ENCODE measurements around the gene THAP7. TPM values are rescaled to one million over a fixed set of nuclear protein-coding genes. Genes with fewer than 3 reads are reported as not detected.
"Not testable (repeated sequence)": the region's sequence is repeated elsewhere in the genome, so short reads cannot be mapped to it uniquely, and the experiment has no call there.

THAP7 gene
- total RNA-seq, 1 experiment from 2014 or later, result 23.5 TPM

- no peak for TF ChIP-seq TCF7L2 (IDR thresholded peaks at IDR 0.05; ENCODE audit: low read depth, low read length)
- TF ChIP-seq, protein P1, sequence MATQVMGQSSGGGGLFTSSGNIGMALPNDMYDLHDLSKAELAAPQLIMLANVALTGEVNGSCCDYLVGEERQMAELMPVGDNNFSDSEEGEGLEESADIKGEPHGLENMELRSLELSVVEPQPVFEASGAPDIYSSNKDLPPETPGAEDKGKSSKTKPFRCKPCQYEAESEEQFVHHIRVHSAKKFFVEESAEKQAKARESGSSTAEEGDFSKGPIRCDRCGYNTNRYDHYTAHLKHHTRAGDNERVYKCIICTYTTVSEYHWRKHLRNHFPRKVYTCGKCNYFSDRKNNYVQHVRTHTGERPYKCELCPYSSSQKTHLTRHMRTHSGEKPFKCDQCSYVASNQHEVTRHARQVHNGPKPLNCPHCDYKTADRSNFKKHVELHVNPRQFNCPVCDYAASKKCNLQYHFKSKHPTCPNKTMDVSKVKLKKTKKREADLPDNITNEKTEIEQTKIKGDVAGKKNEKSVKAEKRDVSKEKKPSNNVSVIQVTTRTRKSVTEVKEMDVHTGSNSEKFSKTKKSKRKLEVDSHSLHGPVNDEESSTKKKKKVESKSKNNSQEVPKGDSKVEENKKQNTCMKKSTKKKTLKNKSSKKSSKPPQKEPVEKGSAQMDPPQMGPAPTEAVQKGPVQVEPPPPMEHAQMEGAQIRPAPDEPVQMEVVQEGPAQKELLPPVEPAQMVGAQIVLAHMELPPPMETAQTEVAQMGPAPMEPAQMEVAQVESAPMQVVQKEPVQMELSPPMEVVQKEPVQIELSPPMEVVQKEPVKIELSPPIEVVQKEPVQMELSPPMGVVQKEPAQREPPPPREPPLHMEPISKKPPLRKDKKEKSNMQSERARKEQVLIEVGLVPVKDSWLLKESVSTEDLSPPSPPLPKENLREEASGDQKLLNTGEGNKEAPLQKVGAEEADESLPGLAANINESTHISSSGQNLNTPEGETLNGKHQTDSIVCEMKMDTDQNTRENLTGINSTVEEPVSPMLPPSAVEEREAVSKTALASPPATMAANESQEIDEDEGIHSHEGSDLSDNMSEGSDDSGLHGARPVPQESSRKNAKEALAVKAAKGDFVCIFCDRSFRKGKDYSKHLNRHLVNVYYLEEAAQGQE (IDR thresholded peaks at IDR 0.05; ENCODE audit: insufficient read depth in 1 of 2, low read depth in 2 of 2, low read length in 1 of 2), result no peak
- TF ChIP-seq SIN3A (IDR thresholded peaks at IDR 0.05; ENCODE audit: borderline replicate concordance, insufficient read depth, low read depth, low read length), result no peak
- no peak for TF ChIP-seq CTCF (IDR thresholded peaks at IDR 0.05)
- TF ChIP-seq POLR2AphosphoS5 (IDR thresholded peaks at IDR 0.05; ENCODE audit: low read depth, low read length), result no peak
- Histone ChIP-seq H3K27ac (ENCODE audit: low read length) (no peak overlapping the region), H3K27me3 (ENCODE audit: control insufficient read depth, insufficient read depth, low read length) (no peaks in the 10 kb centered on the region), H3K4me3 (ENCODE audit: low read depth in 2 of 2, low read length in 2 of 2) (no peak overlapping the region), H3K36me3 (ENCODE audit: control insufficient read depth, insufficient read depth, low read length) (no peaks in the 10 kb centered on the region), H3K9me3 (ENCODE audit: control insufficient read depth, insufficient read depth, low read depth, low read length) (no peaks in the 10 kb centered on the region), H3K4me1 (ENCODE audit: control insufficient read depth, insufficient read depth, low read length) (peaks cover 5% of the 10 kb centered on the region; the same call in 1 of the 2 replicates)
- no TSS peak for BruUV-seq (replicated peaks)
- in situ Hi-C loops (cut with HindIII; ENCODE audit: low pct_unique_long_range_greater_than_20kb, low sequenced_read_pairs), result no loop called here
- ChIA-PET CTCF (no interaction called here), POLR2A (no interaction called here)
- no peak for DNase-seq (ENCODE audit: low read depth, low spot score)
- intact Hi-C loops (cut with micrococcal nuclease; ENCODE audit: unreplicated experiment), result no loop called here
- ATAC-seq, result no peak
Observed at GRCh38 chr22:21042978-21043859, 41.3 kb upstream of the THAP7 start.

- in situ Hi-C loops (cut with HindIII; ENCODE audit: low pct_unique_long_range_greater_than_20kb, low sequenced_read_pairs) (no loop called here), intact Hi-C loops (cut with micrococcal nuclease; ENCODE audit: unreplicated experiment) (no loop called here)
- ATAC-seq (no peak), DNase-seq (ENCODE audit: low read depth, low spot score) (no peak)
- CTCF ChIA-PET, result no interaction called here
- H3K27me3 ChIP-seq (ENCODE audit: control insufficient read depth, insufficient read depth, low read length), result no peaks in the 10 kb centered on the region
- no peaks in the 10 kb centered on the region for H3K36me3 ChIP-seq (ENCODE audit: control insufficient read depth, insufficient read depth, low read length)
- no peak overlapping the region for H3K4me3 ChIP-seq (ENCODE audit: low read depth in 2 of 2, low read length in 2 of 2)
- no TSS peak for BruUV-seq (replicated peaks)
- TF ChIP-seq SIN3A (IDR thresholded peaks at IDR 0.05; ENCODE audit: borderline replicate concordance, insufficient read depth, low read depth, low read length) (no peak), TCF7L2 (IDR thresholded peaks at IDR 0.05; ENCODE audit: low read depth, low read length) (no peak), POLR2AphosphoS5 (IDR thresholded peaks at IDR 0.05; ENCODE audit: low read depth, low read length) (no peak), CTCF (IDR thresholded peaks at IDR 0.05) (no peak)
- TF ChIP-seq, protein P1 (IDR thresholded peaks at IDR 0.05; ENCODE audit: insufficient read depth in 1 of 2, low read depth in 2 of 2, low read length in 1 of 2), result no peak
- H3K27ac ChIP-seq (ENCODE audit: low read length), result no peak overlapping the region
- POLR2A ChIA-PET, result no interaction called here
- no peaks in the 10 kb centered on the region for H3K9me3 ChIP-seq (ENCODE audit: control insufficient read depth, insufficient read depth, low read depth, low read length)
- peaks cover 5% of the 10 kb centered on the region; the same call in 1 of the 2 replicates for H3K4me1 ChIP-seq (ENCODE audit: control insufficient read depth, insufficient read depth, low read length)
Observed at GRCh38 chr22:21041937-21042336, 40.0 kb upstream of the THAP7 start.

DNA sequence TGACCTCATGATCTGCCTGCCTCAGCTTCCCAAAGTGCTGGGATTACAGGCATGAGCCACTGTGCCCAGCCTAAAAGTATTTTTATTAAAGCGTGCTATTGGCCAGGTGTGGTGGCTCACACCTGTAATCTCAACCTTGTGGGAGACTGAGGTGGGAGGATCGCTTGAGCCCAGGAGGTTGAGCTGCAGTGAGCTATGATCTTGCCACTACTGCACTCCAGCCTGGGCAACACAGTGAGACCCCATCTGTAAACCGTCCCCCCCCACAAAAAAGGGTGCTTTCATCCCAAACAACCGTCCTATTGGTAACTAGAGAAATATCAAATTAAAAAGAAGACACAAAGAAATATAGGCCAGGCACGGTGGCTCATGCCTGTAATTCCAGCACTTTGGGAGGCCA is 37.2 kb upstream of the THAP7 start:
- in situ Hi-C loops (cut with HindIII; ENCODE audit: low pct_unique_long_range_greater_than_20kb, low sequenced_read_pairs); H3K27me3 ChIP-seq (ENCODE audit: control insufficient read depth, insufficient read depth, low read length); H3K4me1 ChIP-seq (ENCODE audit: control insufficient read depth, insufficient read depth, low read length); BruUV-seq (replicated peaks); DNase-seq (ENCODE audit: low read depth, low spot score); H3K36me3 ChIP-seq (ENCODE audit: control insufficient read depth, insufficient read depth, low read length); ATAC-seq; CTCF ChIA-PET; intact Hi-C loops (cut with micrococcal nuclease; ENCODE audit: unreplicated experiment); H3K4me3 ChIP-seq (ENCODE audit: low read depth in 2 of 2, low read length in 2 of 2); H3K27ac ChIP-seq (ENCODE audit: low read length); H3K9me3 ChIP-seq (ENCODE audit: control insufficient read depth, insufficient read depth, low read depth, low read length): not testable (repeated sequence)
- POLR2A ChIA-PET, result interaction anchor here (0.7 kb wide), 1 partner anchor 1821 kb away, joined by 3 read pairs; no protein-coding TSS in a partner anchor

Data from Panc1 (cell line).